IMR-90 (cell line): ENCODE measurements around the gene HEXIM1. TPM values are rescaled to one million over a fixed set of nuclear protein-coding genes. Genes with fewer than 3 reads are reported as not detected.
A peak's percentile ranks its signal among the peaks of the same experiment; 100 is the strongest.

Experiments
- ATAC-seq: fragments of 200-7000 bp; cut with Tn5 transposase; 2 replicates; pipeline ENCODE4 v1.9.1; 2020; ENCODE audit warnings: low read depth, mild to moderate bottlenecking, moderate library complexity
- BruUV-seq: library from RNA; stranded (reverse); fragments of 400-500 nt; replicated peaks from 2 replicates; lab custom pipeline; 2021; lab: Mats Ljungman, UMichigan
- CTCF ChIA-PET: fragments of 300-600 bp; formaldehyde crosslinking; extraction: SDS; loops from one replicate; lab custom pipeline; 2021; ENCODE audit warnings: antibody characterized with exemption; lab: Yijun Ruan, JAX
- POLR2A ChIA-PET: fragments of 300-600 bp; sonication (Branson Sonifier 250); formaldehyde crosslinking; loops from one replicate; lab custom pipeline; 2022; ENCODE audit warnings: antibody characterized with exemption; ENCODE audit not compliant: unreplicated experiment; lab: Charles Lee
- DNase-seq: peaks from one replicate; pipeline ENCODE4 v3.0.0; 2013
- H2AFZ ChIP-seq: replicated peaks from 2 replicates; pipeline ENCODE3; 2013; ENCODE audit warnings: low read length, mild to moderate bottlenecking; ENCODE audit not compliant: poor library complexity
- H2AK5ac ChIP-seq: 2 replicates; pipeline ENCODE4 v1.6.1; 2013; ENCODE audit warnings: low read depth, low read length, inconsistent platforms
- H2AK9ac ChIP-seq: replicated peaks from 2 replicates; pipeline ENCODE3; 2013; ENCODE audit warnings: mild to moderate bottlenecking, low read depth, low read length, moderate library complexity; ENCODE audit not compliant: poor library complexity
- H2BK120ac ChIP-seq: 2 replicates; pipeline ENCODE4 v1.6.1; 2013; ENCODE audit warnings: low read depth, low read length, inconsistent platforms
- H2BK15ac ChIP-seq: 3 replicates; pipeline ENCODE4 v1.6.1; 2013; ENCODE audit warnings: low read depth, low read length, inconsistent platforms
- H2BK20ac ChIP-seq: 2 replicates; pipeline ENCODE4 v1.6.1; 2013; ENCODE audit warnings: low read depth, mild to moderate bottlenecking, inconsistent platforms, low read length, moderate library complexity
- H2BK5ac ChIP-seq: 2 replicates; pipeline ENCODE4 v1.6.1; 2013; ENCODE audit warnings: mild to moderate bottlenecking, low read depth, low read length, inconsistent platforms; ENCODE audit not compliant: poor library complexity, severe bottlenecking
- H3K14ac ChIP-seq: replicated peaks from 2 replicates; pipeline ENCODE4 v1.6.1; 2013; ENCODE audit warnings: low read depth, low read length, inconsistent platforms
- H3K18ac ChIP-seq: 2 replicates; pipeline ENCODE4 v1.6.1; 2013; ENCODE audit warnings: low read depth, low read length, control low read depth
- H3K23ac ChIP-seq: 2 replicates; pipeline ENCODE4 v1.6.1; 2013; ENCODE audit warnings: low read depth, low read length, inconsistent platforms
- H3K27ac ChIP-seq: 2 replicates; pipeline ENCODE4 v1.5.1; 2013; ENCODE audit warnings: mild to moderate bottlenecking, control low read depth, low read length; ENCODE audit not compliant: insufficient read depth
- H3K27me3 ChIP-seq: 2 replicates; pipeline ENCODE4 v1.6.1; 2013; ENCODE audit warnings: low read length; ENCODE audit not compliant: control insufficient read depth, insufficient read depth
- H3K36me3 ChIP-seq: 2 replicates; pipeline ENCODE4 v1.6.1; 2013; ENCODE audit warnings: low read length, mixed read lengths; ENCODE audit not compliant: control insufficient read depth, insufficient read depth
- H3K4ac ChIP-seq: 2 replicates; pipeline ENCODE4 v1.6.1; 2013; ENCODE audit warnings: low read depth, low read length, inconsistent platforms
- H3K4me1 ChIP-seq: 2 replicates; pipeline ENCODE4 v1.6.1; 2013; ENCODE audit warnings: low read length, mixed read lengths; ENCODE audit not compliant: control insufficient read depth, insufficient read depth
- H3K4me2 ChIP-seq: 2 replicates; pipeline ENCODE4 v1.6.1; 2013; ENCODE audit warnings: low read depth, mild to moderate bottlenecking, control low read depth, low read length, moderate library complexity
- H3K4me3 ChIP-seq: 2 replicates; pipeline ENCODE4 v1.5.1; 2013; ENCODE audit warnings: low read depth, mild to moderate bottlenecking, control low read depth, low read length, moderate library complexity; ENCODE audit not compliant: insufficient read depth
- H3K56ac ChIP-seq: 2 replicates; pipeline ENCODE4 v1.6.1; 2013; ENCODE audit warnings: low read length, inconsistent platforms; ENCODE audit not compliant: insufficient read depth; ENCODE audit errors: extremely low read depth
- H3K79me1 ChIP-seq, 2 experiments: 2 replicates each; pipeline ENCODE4 v1.6.1; 2013; ENCODE audit warnings: low read length in 2 of 2, inconsistent platforms in 1 of 2, low read depth in 1 of 2
- H3K9ac ChIP-seq: 2 replicates; pipeline ENCODE4 v1.6.1; 2013; ENCODE audit warnings: low read depth, low read length, control low read depth
- H3K9me1 ChIP-seq: 2 replicates; pipeline ENCODE4 v1.6.1; 2013; ENCODE audit warnings: low read length, inconsistent platforms; ENCODE audit not compliant: insufficient read depth
- H3K9me3 ChIP-seq: 2 replicates; pipeline ENCODE4 v1.6.1; 2013; ENCODE audit warnings: low read length; ENCODE audit not compliant: control insufficient read depth, insufficient read depth
- H4K20me1 ChIP-seq: 2 replicates; pipeline ENCODE4 v1.6.1; 2013; ENCODE audit warnings: low read length, inconsistent platforms; ENCODE audit not compliant: insufficient read depth
- H4K5ac ChIP-seq: 2 replicates; pipeline ENCODE4 v1.6.1; 2013; ENCODE audit warnings: mild to moderate bottlenecking, low read depth, low read length, control low read depth
- H4K8ac ChIP-seq, 2 experiments: 2 replicates each; pipeline ENCODE4 v1.6.1; 2013; ENCODE audit warnings: low read depth in 2 of 2, low read length in 2 of 2, control low read depth in 1 of 2, inconsistent platforms in 1 of 2
- H4K91ac ChIP-seq: 2 replicates; pipeline ENCODE4 v1.6.1; 2013; ENCODE audit warnings: low read depth, low read length, inconsistent platforms; ENCODE audit not compliant: insufficient read depth
- WGBS, 2 experiments: methylation state at CpG; one replicate each; pipeline versions ENCODE4 v1.1.5 to v1.1.7; 2013; ENCODE audit warnings: missing lambda C conversion rate in 2 of 2; ENCODE audit not compliant: insufficient read length in 1 of 2; ENCODE audit errors: extremely low coverage in 2 of 2; 5-methylcytosine and 5-hydroxymethylcytosine counted together
- dilution Hi-C: fragments of 300-500 bp; cut with HindIII; formaldehyde crosslinking; loops from one replicate; pipeline ENCODE4 v1.14.3; 2018; ENCODE audit warnings: low sequenced_read_pairs; ENCODE audit not compliant: unreplicated experiment
- in situ Hi-C: fragments of 300-500 bp; cut with MboI; formaldehyde crosslinking; loops from 3 replicates; pipeline ENCODE4 v1.14.3; 2019; ENCODE audit warnings: low sequenced_read_pairs, inconsistent platforms, mixed read lengths
- intact Hi-C: fragments of 100-400 bp; cut with micrococcal nuclease; formaldehyde crosslinking; loops from 2 replicates; pipeline ENCODE4 v1.10.0; 2022
- polyA plus RNA-seq, 3 experiments: library from polyadenylated mRNA; depleted of rRNA; stranded (reverse); fragments of >200 nt; gene quantifications; 2 replicates each; pipeline ENCODE4 v1.2.3, GENCODE V29; 2012; ENCODE audit warnings: low replicate concordance in 1 of 3
- total RNA-seq: library from RNA; depleted of rRNA; stranded (reverse); fragments of >200 nt; gene quantifications from 2 replicates; pipeline ENCODE4 v1.2.3, GENCODE V29; 2012
- TF ChIP-seq, protein P1 (sequence below): conservative IDR thresholded peaks from 2 replicates; pipeline ENCODE4 v1.5.1; 2012; ENCODE audit warnings: mild to moderate bottlenecking, low read depth, low read length, improper control_type of control experiment

HEXIM1 gene
- total and polyA plus RNA-seq, 2 of the 4 experiments (the other 2 are of a cell fraction): 5.9 to 14.5 TPM

DNA sequence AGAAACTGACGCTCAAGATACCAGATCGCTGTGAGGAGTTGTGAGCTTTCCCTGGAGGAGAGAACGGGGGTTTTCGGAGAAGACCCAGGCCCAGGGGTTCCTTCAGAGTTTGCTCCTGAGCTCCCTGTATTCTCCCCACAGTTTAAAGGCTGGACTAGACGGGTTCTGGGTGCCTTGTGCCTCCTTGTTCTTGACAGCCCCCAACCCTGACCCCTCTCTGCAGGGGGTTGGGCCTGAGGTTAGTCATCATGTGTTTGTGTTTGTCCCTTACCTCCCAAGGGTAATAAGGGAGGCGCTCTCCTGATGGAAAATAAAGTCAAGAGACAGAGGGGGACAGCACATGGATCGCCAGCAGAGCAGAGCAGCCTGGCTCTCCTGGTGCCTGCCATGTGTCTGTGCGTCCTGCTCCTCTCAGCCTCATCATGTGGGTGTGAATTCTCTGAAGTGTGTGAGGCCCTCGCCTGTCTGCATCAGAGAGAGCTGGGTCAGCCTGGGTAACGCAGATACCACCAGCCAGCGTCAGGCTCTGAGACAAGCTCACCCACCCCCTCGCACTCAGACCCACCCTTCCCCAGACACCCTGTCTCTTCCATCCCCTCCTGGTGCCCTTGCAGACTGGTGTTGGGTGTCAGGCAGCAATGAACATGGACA is 22.1 kb downstream of the HEXIM1 start:
- Histone ChIP-seq H3K4ac (peak overlapping the region; percentile 96), H3K9ac (no peak overlapping the region), H3K9me1 (peaks cover 28% of the 10 kb centered on the region), H2BK15ac (peak overlapping the region; percentile 47; the same call in 2 of the 3 replicates), H2BK120ac (peak overlapping the region; percentile 88), H3K14ac (peak overlapping the region; percentile 91), H3K27ac (peak overlapping the region; percentile 71), H4K91ac (peak overlapping the region; percentile 96), H2AK5ac (peak overlapping the region; percentile 87), H2BK20ac (peak overlapping the region; percentile 80), H4K8ac (peak overlapping the region; percentile 98 to 99), H2AK9ac (peak overlapping the region; percentile 95), H3K4me3 (no peak overlapping the region), H2AFZ (peak overlapping the region; percentile 93), H4K20me1 (no peaks in the 10 kb centered on the region), H4K5ac (peak overlapping the region; percentile 83; the same call in 1 of the 2 replicates), H3K79me1 (peaks cover 0 to 19% of the 10 kb centered on the region in 2 experiments; a peak in 1 of 4 replicates), H3K23ac (peak overlapping the region; percentile 96), H3K9me3 (no peaks in the 10 kb centered on the region), H3K56ac (no peak overlapping the region), H3K18ac (no peak overlapping the region; the same call in 1 of the 2 replicates), H2BK5ac (peak overlapping the region; percentile 76), H3K4me1 (peaks cover 27% of the 10 kb centered on the region), H3K4me2 (no peak overlapping the region), H3K27me3 (no peaks in the 10 kb centered on the region), H3K36me3 (peaks cover 4% of the 10 kb centered on the region; the same call in 1 of the 2 replicates)
- DNase-seq (no peak), ATAC-seq (no peak)
- in situ Hi-C loops (no loop called here), dilution Hi-C loops (no loop called here), intact Hi-C loops (no loop called here)
- POLR2A ChIA-PET: interaction anchor here (1.5 kb wide), 1 partner anchor 27 kb away, joined by 3 read pairs; no protein-coding TSS in a partner anchor
- WGBS, 2 experiments: no CpG with 5 or more reads among the region's 12 CpGs
- TF ChIP-seq, protein P1, sequence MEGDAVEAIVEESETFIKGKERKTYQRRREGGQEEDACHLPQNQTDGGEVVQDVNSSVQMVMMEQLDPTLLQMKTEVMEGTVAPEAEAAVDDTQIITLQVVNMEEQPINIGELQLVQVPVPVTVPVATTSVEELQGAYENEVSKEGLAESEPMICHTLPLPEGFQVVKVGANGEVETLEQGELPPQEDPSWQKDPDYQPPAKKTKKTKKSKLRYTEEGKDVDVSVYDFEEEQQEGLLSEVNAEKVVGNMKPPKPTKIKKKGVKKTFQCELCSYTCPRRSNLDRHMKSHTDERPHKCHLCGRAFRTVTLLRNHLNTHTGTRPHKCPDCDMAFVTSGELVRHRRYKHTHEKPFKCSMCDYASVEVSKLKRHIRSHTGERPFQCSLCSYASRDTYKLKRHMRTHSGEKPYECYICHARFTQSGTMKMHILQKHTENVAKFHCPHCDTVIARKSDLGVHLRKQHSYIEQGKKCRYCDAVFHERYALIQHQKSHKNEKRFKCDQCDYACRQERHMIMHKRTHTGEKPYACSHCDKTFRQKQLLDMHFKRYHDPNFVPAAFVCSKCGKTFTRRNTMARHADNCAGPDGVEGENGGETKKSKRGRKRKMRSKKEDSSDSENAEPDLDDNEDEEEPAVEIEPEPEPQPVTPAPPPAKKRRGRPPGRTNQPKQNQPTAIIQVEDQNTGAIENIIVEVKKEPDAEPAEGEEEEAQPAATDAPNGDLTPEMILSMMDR: no peak
- no TSS peak for BruUV-seq
- CTCF ChIA-PET: interaction anchor here (0.8 to 1.7 kb wide), 3 partner anchors 21 to 35 kb away, joined by 3 to 7 read pairs (median 4); partner anchors contain the start of gene ACBD4
